Panc1 (cell line): ENCODE results near the gene AMD1. TPM values are rescaled to one million over a fixed set of nuclear protein-coding genes. Genes with fewer than 3 reads are reported as not detected.

Experiments used
- ATAC-seq: fragments of 200-7000 bp; cut with Tn5 transposase; 2 replicates; pipeline ENCODE4 v1.9.1; 2020; ENCODE audit warnings: mild to moderate bottlenecking, moderate library complexity
- BruUV-seq: library from RNA; stranded (reverse); fragments of 400-500 nt; replicated peaks from 2 replicates; lab custom pipeline; 2021; lab: Mats Ljungman, UMichigan
- CTCF ChIA-PET: fragments of 300-600 bp; sonication (Branson Sonifier 250); formaldehyde crosslinking; loops from one replicate; lab custom pipeline; 2022; ENCODE audit warnings: antibody characterized with exemption; lab: Charles Lee
- POLR2A ChIA-PET: fragments of 300-600 bp; sonication (Branson Sonifier 250); formaldehyde crosslinking; loops from one replicate; lab custom pipeline; 2022; ENCODE audit warnings: antibody characterized with exemption; lab: Charles Lee
- DNase-seq: peaks from one replicate; pipeline ENCODE4 v3.0.0-alpha.2; 2010; ENCODE audit warnings: low read depth, low spot score
- H3K27ac ChIP-seq: 2 replicates; pipeline ENCODE4 v1.5.1; 2011; ENCODE audit warnings: mild to moderate bottlenecking, low read length, inconsistent platforms
- H3K27me3 ChIP-seq: fragments of 200-500 bp; sonication (Bioruptor generic); 2 replicates; pipeline ENCODE4 v1.6.0; 2014; ENCODE audit warnings: low read length, inconsistent platforms; ENCODE audit not compliant: control insufficient read depth, insufficient read depth
- H3K36me3 ChIP-seq: fragments of 200-500 bp; sonication (Bioruptor generic); 2 replicates; pipeline ENCODE4 v1.5.1; 2014; ENCODE audit warnings: inconsistent platforms, mild to moderate bottlenecking, low read length, moderate library complexity; ENCODE audit not compliant: control insufficient read depth, insufficient read depth
- H3K4me1 ChIP-seq: 2 replicates; pipeline ENCODE4 v1.5.1; 2011; ENCODE audit warnings: inconsistent platforms, mild to moderate bottlenecking, low read length, moderate library complexity; ENCODE audit not compliant: control insufficient read depth, insufficient read depth
- H3K4me3 ChIP-seq, 2 experiments: 2 replicates each; pipeline ENCODE4 v1.5.1; 2011 to 2012; ENCODE audit warnings: low read depth in 2 of 2, low read length in 2 of 2, mild to moderate bottlenecking in 2 of 2, inconsistent platforms in 1 of 2, moderate library complexity in 1 of 2
- H3K9me3 ChIP-seq: fragments of 200-500 bp; sonication (Bioruptor generic); 2 replicates; pipeline ENCODE4 v1.5.1; 2014; ENCODE audit warnings: low read depth, mild to moderate bottlenecking, inconsistent platforms, low read length, moderate library complexity; ENCODE audit not compliant: control insufficient read depth, insufficient read depth
- POLR2AphosphoS5 ChIP-seq: IDR thresholded peaks from 2 replicates; pipeline ENCODE4 v1.6.1; 2012; ENCODE audit warnings: mild to moderate bottlenecking, low read depth, low read length, moderate library complexity
- REST ChIP-seq, 2 experiments: IDR thresholded peaks; 2 replicates each; pipeline ENCODE4 v1.6.1; 2011 to 2012; ENCODE audit warnings: low read depth in 2 of 2, control low read depth in 1 of 2, low read length in 1 of 2, mild to moderate bottlenecking in 1 of 2, moderate library complexity in 1 of 2; ENCODE audit not compliant: insufficient read depth in 1 of 2
- SIN3A ChIP-seq: IDR thresholded peaks from 2 replicates; pipeline ENCODE4 v1.6.1; 2012; ENCODE audit warnings: low read depth, mild to moderate bottlenecking, low read length, moderate library complexity, borderline replicate concordance; ENCODE audit not compliant: insufficient read depth
- TCF7L2 ChIP-seq: IDR thresholded peaks from 2 replicates; pipeline ENCODE4 v1.6.1; 2011; ENCODE audit warnings: mild to moderate bottlenecking, low read depth, low read length, inconsistent platforms
- in situ Hi-C: cut with HindIII; loops from 2 replicates; pipeline ENCODE4 v1.10.0; 2016; ENCODE audit warnings: low sequenced_read_pairs, low pct_unique_long_range_greater_than_20kb
- intact Hi-C: fragments of 100-400 bp; cut with micrococcal nuclease; formaldehyde crosslinking; loops from one replicate; pipeline ENCODE4 v1.10.0; 2022; ENCODE audit not compliant: unreplicated experiment
- total RNA-seq: library from RNA; stranded (reverse); gene quantifications from one replicate; pipeline ENCODE4 v1.2.1, GENCODE V29; 2021; ENCODE audit not compliant: unreplicated experiment
- TF ChIP-seq, protein P1 (sequence below): fragments of 450-650 bp; IDR thresholded peaks from 2 replicates; pipeline ENCODE4 v1.5.1; 2017; ENCODE audit warnings: mild to moderate bottlenecking

The AMD1 gene
- total RNA-seq, 1 experiment from 2014 or later, result 81.7 TPM

- no peaks in the 10 kb centered on the region for H3K36me3 ChIP-seq
- TF ChIP-seq REST (IDR thresholded peaks at IDR 0.05; ENCODE audit: insufficient read depth in 1 of 2, low read depth in 2 of 2, low read length in 1 of 2) (no peak), TCF7L2 (no peak), POLR2AphosphoS5 (no peak), SIN3A (no peak)
- TF ChIP-seq, protein P1, sequence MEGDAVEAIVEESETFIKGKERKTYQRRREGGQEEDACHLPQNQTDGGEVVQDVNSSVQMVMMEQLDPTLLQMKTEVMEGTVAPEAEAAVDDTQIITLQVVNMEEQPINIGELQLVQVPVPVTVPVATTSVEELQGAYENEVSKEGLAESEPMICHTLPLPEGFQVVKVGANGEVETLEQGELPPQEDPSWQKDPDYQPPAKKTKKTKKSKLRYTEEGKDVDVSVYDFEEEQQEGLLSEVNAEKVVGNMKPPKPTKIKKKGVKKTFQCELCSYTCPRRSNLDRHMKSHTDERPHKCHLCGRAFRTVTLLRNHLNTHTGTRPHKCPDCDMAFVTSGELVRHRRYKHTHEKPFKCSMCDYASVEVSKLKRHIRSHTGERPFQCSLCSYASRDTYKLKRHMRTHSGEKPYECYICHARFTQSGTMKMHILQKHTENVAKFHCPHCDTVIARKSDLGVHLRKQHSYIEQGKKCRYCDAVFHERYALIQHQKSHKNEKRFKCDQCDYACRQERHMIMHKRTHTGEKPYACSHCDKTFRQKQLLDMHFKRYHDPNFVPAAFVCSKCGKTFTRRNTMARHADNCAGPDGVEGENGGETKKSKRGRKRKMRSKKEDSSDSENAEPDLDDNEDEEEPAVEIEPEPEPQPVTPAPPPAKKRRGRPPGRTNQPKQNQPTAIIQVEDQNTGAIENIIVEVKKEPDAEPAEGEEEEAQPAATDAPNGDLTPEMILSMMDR, result no peak
- ATAC-seq, result no peak
- ChIA-PET CTCF (interaction anchor here (0.5 kb wide), 1 partner anchor 58 kb away, joined by 4 read pairs; no protein-coding TSS in a partner anchor), POLR2A (no interaction called here)
- no peaks in the 10 kb centered on the region for H3K4me1 ChIP-seq
- no peak overlapping the region for H3K4me3 ChIP-seq
- no peak for DNase-seq
- in situ Hi-C loops (no loop called here), intact Hi-C loops (no loop called here)
- no peak overlapping the region for H3K27ac ChIP-seq
- BruUV-seq, result no TSS peak
- no peaks in the 10 kb centered on the region for H3K9me3 ChIP-seq
- no peaks in the 10 kb centered on the region for H3K27me3 ChIP-seq
Measured at GRCh38 chr6:110934381-110934898, 59.9 kb downstream of the AMD1 start.

- H3K27ac ChIP-seq, result no peak overlapping the region
- H3K4me1 ChIP-seq, result no peaks in the 10 kb centered on the region
- no peaks in the 10 kb centered on the region for H3K9me3 ChIP-seq
- in situ Hi-C loops (no loop called here), intact Hi-C loops (no loop called here)
- DNase-seq, result no peak
- ATAC-seq, result no peak
- POLR2A ChIA-PET, result no interaction called here
- CTCF ChIA-PET, result no interaction called here
- BruUV-seq, result no TSS peak
- TF ChIP-seq SIN3A, result no peak
- no peak for TF ChIP-seq REST (IDR thresholded peaks at IDR 0.05; ENCODE audit: insufficient read depth in 1 of 2, low read depth in 2 of 2, low read length in 1 of 2)
- no peak overlapping the region for H3K4me3 ChIP-seq
- H3K27me3 ChIP-seq, result no peaks in the 10 kb centered on the region
- no peaks in the 10 kb centered on the region for H3K36me3 ChIP-seq
Measured at GRCh38 chr6:110935171-110935570, 60.6 kb downstream of the AMD1 start.
